NCI-H446 (cell line): ENCODE results near the gene HOXD8.

Source experiments
- DNase-seq, 2 experiments: peaks; one replicate each; lab custom pipeline; 2025; lab: John Stamatoyannopoulos, UW

The HOXD8 gene

GRCh38 chr2:176103742-176104315 lies 25.7 kb upstream of the HOXD8 start:
- no peak for DNase-seq

- no peak for DNase-seq
Observed at GRCh38 chr2:176104316-176105077, 25.0 kb upstream of the HOXD8 start.

- DNase-seq: no peak
Observed at GRCh38 chr2:176105078-176105729, 24.3 kb upstream of the HOXD8 start.

GRCh38 chr2:176105730-176106580 lies 23.6 kb upstream of the HOXD8 start:
- DNase-seq: no peak

- no peak for DNase-seq
Observed at GRCh38 chr2:176106581-176107539, 22.6 kb upstream of the HOXD8 start, which contains the start of gene HOXD11. TSS of gene HOXD11 (plus strand) at chr2:176107280. CDS start at chr2:176107356, 76 bp downstream.

GRCh38 chr2:176107731-176108181 lies 21.7 kb upstream of the HOXD8 start:
- DNase-seq: no peak

- no peak for DNase-seq
Observed at GRCh38 chr2:176109192-176109901, 20.2 kb upstream of the HOXD8 start.

- no peak for DNase-seq
Observed at GRCh38 chr2:176109946-176110345, 19.6 kb upstream of the HOXD8 start.

GRCh38 chr2:176110415-176111308 lies 18.8 kb upstream of the HOXD8 start:
- DNase-seq: no peak

GRCh38 chr2:176111309-176111663 lies 18.2 kb upstream of the HOXD8 start:
- DNase-seq: peak in 1 of 2 experiments; percentile 62

- no peak for DNase-seq
Observed at GRCh38 chr2:176111846-176112374, 17.6 kb upstream of the HOXD8 start.

GRCh38 chr2:176112375-176113302 lies 16.9 kb upstream of the HOXD8 start:
- no peak for DNase-seq

- DNase-seq: no peak
Observed at GRCh38 chr2:176114120-176114929, 15.2 kb upstream of the HOXD8 start.

- DNase-seq: no peak
Observed at GRCh38 chr2:176114930-176115625, 14.4 kb upstream of the HOXD8 start.

- DNase-seq: no peak
Observed at GRCh38 chr2:176115883-176116813, 13.4 kb upstream of the HOXD8 start, which contains the start of gene HOXD10. TSS of gene HOXD10 (plus strand) at chr2:176116778. CDS start at chr2:176116834, 56 bp downstream.
